ENCODE data around the gene USO1.

Gene USO1

GRCh38 chr4:75779105-75779757, 54.9 kb downstream of the USO1 start:
- no peak for TF ChIP-seq GATA2 (IDR thresholded peaks at IDR 0.05; ENCODE audit: low read depth, low read length)
- TF ChIP-seq GATA3 (IDR thresholded peaks at IDR 0.05; ENCODE audit: low read depth, low read length) = no peak

DNA sequence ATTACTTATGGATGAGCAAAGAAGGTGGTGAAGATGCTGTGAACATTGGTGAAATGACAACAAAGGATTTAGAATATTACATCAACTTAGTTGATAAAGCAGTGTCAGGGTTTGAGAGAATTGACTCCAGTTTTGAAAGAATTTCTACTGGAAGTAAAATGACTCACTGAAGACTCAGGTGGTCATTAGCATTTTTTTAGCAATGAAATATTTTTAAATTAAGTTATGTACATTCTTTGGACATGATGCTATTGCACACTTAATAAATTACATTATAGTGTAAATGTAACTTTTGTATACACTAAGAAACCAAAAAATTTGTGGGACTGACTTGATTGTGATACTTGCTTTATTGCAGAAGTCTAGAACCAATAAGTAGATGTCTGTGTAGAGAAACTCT, 56.9 kb downstream of the USO1 start:
- no peak for TF ChIP-seq GATA2 (IDR thresholded peaks at IDR 0.05; ENCODE audit: low read depth, low read length)
- no peak for TF ChIP-seq GATA3 (IDR thresholded peaks at IDR 0.05; ENCODE audit: low read depth, low read length)

GRCh38 chr4:75786526-75786925, 62.1 kb downstream of the USO1 start:
- no peak for TF ChIP-seq GATA3 (IDR thresholded peaks at IDR 0.05; ENCODE audit: low read depth, low read length)
- no peak for TF ChIP-seq GATA2 (IDR thresholded peaks at IDR 0.05; ENCODE audit: low read depth, low read length)

- TF ChIP-seq GATA3 (IDR thresholded peaks at IDR 0.05; ENCODE audit: low read depth, low read length) (no peak), GATA2 (IDR thresholded peaks at IDR 0.05; ENCODE audit: low read depth, low read length) (no peak)
Measured at GRCh38 chr4:75786938-75787337, 62.6 kb downstream of the USO1 start.

DNA sequence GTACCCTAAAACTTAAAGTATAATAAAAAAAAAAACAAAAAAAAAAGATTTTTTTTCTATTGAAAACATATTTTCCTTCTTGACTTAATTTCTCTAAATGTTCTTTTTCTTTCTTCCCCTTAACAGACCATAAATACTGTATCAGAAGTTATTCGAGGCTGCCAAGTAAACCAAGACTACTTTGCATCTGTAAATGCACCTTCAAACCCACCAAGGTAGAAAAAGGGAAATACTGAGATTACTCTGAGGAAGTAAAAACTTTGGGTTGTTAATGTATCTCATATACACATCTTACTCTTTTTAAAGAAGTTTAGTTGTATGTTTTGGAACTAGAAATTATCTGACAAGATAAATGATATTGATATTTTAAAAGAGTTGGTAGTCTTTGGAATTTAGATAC, 65.6 kb downstream of the USO1 start:
- TF ChIP-seq GATA2 (IDR thresholded peaks at IDR 0.05; ENCODE audit: low read depth, low read length) (no peak), GATA3 (IDR thresholded peaks at IDR 0.05; ENCODE audit: low read depth, low read length) (no peak)

GRCh38 chr4:75800972-75801371, 76.6 kb downstream of the USO1 start:
- TF ChIP-seq GATA2 (IDR thresholded peaks at IDR 0.05; ENCODE audit: low read depth, low read length) (no peak), GATA3 (IDR thresholded peaks at IDR 0.05; ENCODE audit: low read depth, low read length) (no peak)

GRCh38 chr4:75817901-75818300, 93.5 kb downstream of the USO1 start:
- TF ChIP-seq GATA3 (IDR thresholded peaks at IDR 0.05; ENCODE audit: low read depth, low read length) = no peak
- no peak for TF ChIP-seq GATA2 (IDR thresholded peaks at IDR 0.05; ENCODE audit: low read depth, low read length)

DNA sequence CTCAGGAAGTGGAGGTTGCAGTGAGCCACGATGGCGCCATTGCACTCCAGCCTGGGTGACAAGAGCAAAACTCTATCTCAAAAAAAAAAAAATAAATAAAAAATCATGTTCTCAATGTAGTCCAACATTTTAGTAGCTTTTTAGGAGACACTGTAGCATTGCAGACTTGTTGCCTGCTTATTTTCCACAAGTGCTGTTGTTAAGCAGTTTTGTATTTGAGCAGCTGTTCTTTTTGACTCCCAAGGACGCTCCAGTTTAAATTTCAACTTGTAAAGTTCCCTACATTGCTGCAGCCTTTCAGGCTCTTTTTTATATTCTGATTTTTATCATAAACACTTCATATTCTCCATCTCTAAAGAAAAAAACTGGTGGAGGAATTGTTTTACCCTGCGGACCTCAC, 94.7 kb downstream of the USO1 start:
- TF ChIP-seq GATA3 (IDR thresholded peaks at IDR 0.05; ENCODE audit: low read depth, low read length) (no peak), GATA2 (IDR thresholded peaks at IDR 0.05; ENCODE audit: low read depth, low read length) (no peak)

DNA sequence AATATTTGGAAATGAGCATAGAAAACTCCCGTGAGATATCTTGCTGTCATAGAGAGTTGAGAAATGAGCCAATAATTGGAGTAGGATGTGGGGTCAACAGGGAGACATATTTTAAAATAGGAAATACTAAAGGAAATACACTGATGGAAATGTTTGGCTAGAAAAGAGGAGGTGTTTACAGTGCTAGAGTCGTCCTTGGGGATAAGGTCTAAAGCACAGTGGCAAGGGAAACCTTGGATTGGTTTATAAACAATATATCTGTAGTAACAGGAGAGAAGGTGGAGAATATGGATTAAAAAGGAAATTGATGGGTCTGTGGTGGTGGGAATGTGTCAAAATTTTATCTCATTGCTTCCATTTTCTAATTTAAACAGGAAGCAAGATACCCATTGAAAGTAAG, 95.8 kb downstream of the USO1 start:
- no peak for TF ChIP-seq GATA3 (IDR thresholded peaks at IDR 0.05; ENCODE audit: low read depth, low read length)
- no peak for TF ChIP-seq GATA2 (IDR thresholded peaks at IDR 0.05; ENCODE audit: low read depth, low read length)

DNA sequence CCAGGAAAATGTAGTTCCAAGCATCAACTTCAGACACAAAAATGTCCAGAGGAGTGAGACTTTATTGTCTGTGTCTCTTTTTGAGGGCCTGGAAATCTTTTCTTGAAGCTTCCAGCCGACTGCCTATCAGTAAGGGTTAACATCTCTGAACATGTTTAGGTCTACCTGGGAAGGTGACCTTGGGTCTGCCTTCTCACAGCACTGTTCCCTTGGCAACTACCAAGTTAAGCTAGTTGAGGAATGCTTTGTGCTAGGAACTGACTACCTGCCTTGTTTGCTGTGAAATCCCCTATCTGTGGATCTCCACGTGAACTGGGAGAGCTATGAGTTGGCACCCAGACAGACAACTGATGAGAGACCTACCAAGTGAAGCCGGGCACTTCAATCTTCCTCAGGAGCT, 96.3 kb downstream of the USO1 start:
- TF ChIP-seq GATA3 (IDR thresholded peaks at IDR 0.05; ENCODE audit: low read depth, low read length) = no peak

GRCh38 chr4:75821216-75821615, 96.8 kb downstream of the USO1 start:
- TF ChIP-seq GATA3 (IDR thresholded peaks at IDR 0.05; ENCODE audit: low read depth, low read length) (no peak), GATA2 (IDR thresholded peaks at IDR 0.05; ENCODE audit: low read depth, low read length) (no peak)

DNA sequence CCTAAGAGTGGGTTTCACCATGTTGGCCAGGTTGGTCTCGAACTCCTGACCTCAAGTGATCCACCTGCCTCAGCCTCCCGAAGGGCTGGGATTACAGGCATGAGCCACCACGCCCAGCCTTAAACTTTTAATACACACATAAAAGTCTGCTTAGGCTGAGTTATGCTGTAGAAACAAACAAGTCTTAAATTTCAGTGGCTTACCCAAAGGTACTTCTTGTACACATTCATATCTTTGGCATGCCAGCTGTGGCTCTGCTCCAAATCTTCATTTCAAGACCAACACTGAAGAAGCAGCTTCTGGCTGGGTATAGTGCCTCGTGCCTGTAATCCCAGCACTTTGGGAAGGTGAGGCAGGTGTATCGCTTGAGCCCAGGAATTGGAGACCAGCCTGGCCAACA, 97.6 kb downstream of the USO1 start:
- TF ChIP-seq GATA3 (IDR thresholded peaks at IDR 0.05; ENCODE audit: low read depth, low read length) = no peak

DNA sequence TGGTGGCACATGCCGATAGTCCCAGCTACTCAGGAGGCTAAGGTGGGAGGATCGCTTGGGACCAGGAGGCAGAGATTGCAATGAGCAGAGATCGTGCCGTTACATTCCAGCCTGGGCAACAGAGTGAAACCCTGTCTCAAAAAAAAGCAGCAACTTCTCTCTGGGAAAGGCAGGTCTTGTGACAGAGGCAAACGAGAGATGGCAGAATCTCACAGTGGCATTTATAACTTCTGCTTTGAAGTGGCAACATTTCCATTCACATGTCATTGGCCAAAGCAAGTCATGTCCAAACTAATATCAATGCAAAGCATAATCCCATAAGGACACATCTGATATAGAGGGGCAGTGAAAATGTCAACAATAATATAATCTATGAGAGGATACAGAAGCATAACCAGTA, 98.0 kb downstream of the USO1 start:
- TF ChIP-seq GATA3 (IDR thresholded peaks at IDR 0.05; ENCODE audit: low read depth, low read length) (no peak), GATA2 (IDR thresholded peaks at IDR 0.05; ENCODE audit: low read depth, low read length) (no peak)

DNA sequence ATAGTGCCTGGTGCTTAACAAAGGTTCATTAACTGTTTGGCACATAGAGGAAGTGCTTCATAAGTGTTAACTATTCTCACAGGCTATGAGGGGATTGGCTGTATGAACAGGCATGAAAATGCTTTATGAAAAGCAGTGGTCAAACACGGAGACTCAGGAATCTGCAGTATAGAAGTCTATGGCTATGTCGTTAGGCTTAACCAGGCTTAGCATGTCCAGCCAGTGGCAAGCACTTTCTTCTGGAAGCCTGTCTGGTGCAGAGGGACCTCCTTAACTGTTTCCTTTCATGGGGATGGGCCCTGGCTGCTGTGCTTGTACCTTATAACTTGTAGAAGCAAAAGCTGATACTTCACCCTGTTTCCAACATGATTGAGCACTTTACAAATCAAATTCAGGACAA, 99.4 kb downstream of the USO1 start:
- TF ChIP-seq GATA2 (IDR thresholded peaks at IDR 0.05; ENCODE audit: low read depth, low read length) (no peak), GATA3 (IDR thresholded peaks at IDR 0.05; ENCODE audit: low read depth, low read length) (no peak)

GRCh38 chr4:75830906-75831305, 106.5 kb downstream of the USO1 start:
- no peak for TF ChIP-seq GATA3 (IDR thresholded peaks at IDR 0.05; ENCODE audit: low read depth, low read length)
- no peak for TF ChIP-seq GATA2 (IDR thresholded peaks at IDR 0.05; ENCODE audit: low read depth, low read length)

GRCh38 chr4:75831856-75832405, 107.6 kb downstream of the USO1 start:
- no peak for TF ChIP-seq GATA3 (IDR thresholded peaks at IDR 0.05; ENCODE audit: low read depth, low read length)
- no peak for TF ChIP-seq GATA2 (IDR thresholded peaks at IDR 0.05; ENCODE audit: low read depth, low read length)

Measured in SH-SY5Y (cell line).